CD4-positive, alpha-beta T cell treated with Interleukin-6 at 100 ng/mL for 8 hours (primary cell): Measurements from ENCODE around the gene TVP23A.
"Not testable (repeated sequence)": the region's sequence is repeated elsewhere in the genome, so short reads cannot be mapped to it uniquely, and the experiment has no call there.

Experiments used
- DNase-seq: peaks from one replicate; pipeline ENCODE4 v3.0.0-alpha.2; 2020; ENCODE audit warnings: mixed read lengths, low spot score

TVP23A gene

DNA sequence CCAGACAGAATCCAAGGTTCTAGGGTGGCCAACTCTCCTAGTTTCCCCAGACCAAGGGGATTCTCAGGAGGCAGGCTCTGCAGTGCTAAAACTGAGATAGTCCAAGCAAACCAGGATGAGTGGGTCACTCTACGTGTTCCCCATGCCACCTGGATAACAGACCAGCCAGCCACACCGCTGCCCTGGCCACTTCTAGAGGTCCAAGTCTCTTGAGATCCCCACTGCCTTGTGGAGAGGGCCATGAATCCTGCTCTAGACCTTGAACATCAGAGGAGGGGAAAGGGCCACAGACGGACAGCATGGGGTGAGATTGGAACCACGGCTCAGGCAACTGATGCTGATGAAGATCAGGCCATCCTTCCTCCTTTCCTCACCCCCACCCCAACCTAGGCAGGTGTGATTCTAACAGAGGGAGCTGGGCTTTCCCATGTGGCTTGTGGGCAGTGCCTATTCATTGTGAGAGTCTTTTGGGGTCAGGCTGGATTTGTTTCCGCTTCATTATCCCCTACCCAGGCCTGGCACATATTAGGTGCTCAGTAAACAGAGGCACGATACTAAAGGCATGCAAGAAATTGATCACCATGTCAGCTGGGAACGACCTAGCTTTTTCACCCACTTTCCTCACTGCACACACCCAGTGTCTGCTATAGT lies 16.8 kb upstream of the TVP23A start:
- DNase-seq: no peak

- no peak for DNase-seq
Observed at GRCh38 chr16:10834766-10835165, 16.2 kb upstream of the TVP23A start.

DNA sequence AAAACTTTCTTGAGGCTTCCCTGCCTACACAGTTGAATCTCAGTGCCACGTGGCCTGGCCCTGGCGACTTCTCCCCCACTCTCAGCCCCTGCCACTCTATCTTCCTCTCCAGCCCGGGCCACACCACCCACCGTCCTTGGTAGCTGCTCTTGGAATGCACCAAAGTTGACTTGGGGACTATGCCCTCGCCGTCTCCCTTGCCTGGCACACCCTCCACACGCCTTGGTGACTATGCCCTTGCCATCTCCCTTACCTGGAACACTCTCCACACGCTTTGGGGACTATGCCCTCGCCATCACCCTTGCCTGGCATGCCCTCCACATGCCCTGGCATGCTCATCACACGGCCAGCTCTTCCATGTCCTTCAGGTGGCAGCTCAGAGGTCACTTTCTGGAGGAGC lies 15.5 kb upstream of the TVP23A start:
- DNase-seq: no peak

DNA sequence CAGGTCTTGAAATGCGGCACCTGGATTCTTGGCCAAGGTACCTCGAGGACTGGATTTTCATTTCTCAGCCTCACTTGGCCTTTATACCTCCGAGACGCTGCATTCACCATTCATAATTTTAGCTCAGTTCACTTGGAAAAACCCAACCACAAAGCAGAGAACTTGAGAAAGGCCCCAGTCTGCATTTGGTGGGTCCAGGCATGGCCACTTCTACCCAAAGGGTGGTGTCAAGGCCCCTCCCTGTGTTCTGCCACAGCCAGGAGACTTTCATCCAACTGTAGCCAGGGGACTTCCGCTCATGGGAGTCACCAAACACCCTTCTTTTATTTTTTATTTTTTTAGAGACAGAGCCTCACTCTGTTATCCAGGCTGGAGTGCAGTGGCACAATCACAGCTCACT lies 14.7 kb upstream of the TVP23A start:
- no peak for DNase-seq

DNA sequence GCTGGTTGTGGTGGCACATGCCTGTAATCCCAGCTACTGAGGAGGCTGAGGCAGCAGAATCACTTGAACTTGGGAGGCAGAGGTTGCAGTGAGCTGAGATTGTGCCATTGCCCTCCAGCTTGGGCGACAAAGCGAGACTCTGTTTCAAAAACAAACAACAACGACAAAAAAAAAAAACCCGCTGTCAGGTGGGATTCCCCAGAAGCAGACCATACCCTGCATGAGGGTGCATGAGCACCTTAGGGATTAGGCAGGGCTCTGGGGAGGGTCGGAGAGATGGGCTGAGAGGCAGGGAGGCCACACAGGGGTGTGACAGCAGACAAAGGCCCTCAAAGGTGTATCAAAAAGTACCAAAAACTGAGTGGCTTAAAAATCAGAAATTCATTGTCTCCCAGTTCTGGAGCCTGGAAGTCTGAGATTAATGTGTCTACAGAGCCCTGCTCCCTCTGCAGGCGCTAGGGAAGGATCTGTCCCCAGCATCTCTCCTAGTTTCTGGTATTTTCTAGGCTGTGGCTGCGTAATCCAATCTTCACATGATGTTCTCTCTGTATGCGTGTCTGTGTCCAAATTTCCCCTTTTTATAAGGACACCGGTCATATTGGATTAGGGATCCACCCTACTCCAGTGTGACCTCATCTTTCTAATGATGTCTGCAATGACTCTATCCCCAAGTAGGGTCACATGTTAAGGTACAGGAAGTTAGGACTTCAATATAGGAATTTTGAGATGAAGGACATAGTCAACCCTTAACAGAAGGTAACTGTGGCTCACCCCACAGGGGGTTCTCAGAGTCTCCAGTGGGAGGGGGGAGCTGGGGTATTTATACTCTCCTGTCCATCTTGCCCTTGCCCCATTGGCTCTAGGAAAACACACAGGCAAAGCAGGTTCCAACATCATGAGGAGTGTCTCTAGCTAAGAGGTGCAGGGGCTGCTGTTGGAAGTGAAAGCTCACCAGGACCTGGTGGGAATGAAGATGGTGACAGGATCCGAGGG lies 13.6 kb upstream of the TVP23A start:
- DNase-seq: no peak

DNA sequence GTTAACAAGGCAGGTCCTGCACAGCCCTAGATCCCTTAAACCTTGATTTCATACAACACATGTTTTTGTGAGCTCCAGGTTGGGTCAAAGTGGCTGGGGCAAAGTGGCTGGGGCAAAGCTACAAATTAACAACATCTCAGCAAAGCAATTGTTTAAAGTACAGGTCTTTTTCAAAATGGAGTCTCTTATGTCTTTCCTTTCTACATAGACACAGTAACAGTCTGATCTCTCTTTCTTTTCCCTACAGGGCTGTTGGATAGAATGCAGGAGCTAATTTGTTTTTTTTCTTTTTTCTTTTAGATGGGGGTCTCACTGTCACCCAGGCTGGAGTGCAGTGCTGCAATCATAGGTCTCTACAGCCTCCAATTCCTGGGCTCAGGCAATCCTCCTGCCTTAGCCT lies 11.6 kb upstream of the TVP23A start:
- DNase-seq: not testable (repeated sequence)

DNA sequence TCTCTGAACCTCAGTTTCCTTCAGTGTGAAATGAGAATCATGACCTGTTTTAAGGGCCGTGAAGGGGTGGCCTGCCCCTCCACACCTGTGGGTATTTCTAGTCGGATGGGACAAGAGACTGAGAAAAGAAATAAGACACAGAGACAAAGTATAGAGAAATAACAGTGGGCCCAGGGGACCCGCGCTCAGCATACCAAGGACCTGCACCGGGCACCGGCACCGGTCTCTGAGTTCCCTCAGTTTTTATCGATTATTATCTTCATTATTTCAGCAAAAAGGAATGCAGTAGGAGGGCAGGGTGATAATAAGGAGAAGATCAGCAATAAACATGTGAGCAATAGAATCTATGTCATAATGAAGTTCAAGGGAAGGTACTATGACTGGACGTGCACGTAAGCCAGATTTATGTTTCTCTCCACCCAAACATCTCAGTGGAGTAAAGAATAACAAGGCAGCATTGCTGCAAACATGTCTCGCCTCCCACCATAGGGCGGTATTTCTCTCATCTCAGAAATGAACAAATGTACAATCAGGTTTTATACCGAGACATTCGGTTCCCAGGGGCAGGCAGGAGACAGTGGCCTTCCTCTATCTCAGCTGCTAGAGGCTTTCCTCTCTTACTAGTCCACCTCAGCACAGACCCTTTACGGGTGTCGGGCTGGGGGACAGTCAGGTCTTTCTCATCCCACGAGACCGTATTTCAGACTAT lies 10.9 kb upstream of the TVP23A start:
- not testable (repeated sequence) for DNase-seq

- no peak for DNase-seq
Observed at GRCh38 chr16:10828851-10829366, 10.3 kb upstream of the TVP23A start.

- no peak for DNase-seq
Observed at GRCh38 chr16:10827691-10828341, 9.2 kb upstream of the TVP23A start.

- DNase-seq: no peak
Observed at GRCh38 chr16:10824111-10824893, 5.7 kb upstream of the TVP23A start.

DNA sequence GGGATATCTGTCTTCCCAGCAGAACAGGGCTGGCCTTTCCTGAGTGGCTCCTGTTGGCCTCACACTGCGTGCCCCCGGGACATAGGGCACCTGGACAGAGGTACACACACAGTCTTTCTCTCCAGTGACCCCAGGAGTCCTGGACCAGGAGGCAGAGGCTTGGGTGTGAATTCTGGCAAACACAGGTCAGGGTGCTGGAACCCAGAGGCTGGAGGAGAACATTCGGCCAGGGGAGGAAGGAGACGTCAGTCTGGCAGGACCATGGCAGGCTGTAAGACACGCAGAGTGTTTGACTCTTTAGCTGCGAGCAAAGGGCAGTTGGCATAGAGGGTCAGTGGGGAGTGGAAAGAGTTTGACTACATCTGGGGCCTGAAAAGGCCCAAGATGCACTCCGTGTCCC lies 4.1 kb upstream of the TVP23A start:
- no peak for DNase-seq

DNA sequence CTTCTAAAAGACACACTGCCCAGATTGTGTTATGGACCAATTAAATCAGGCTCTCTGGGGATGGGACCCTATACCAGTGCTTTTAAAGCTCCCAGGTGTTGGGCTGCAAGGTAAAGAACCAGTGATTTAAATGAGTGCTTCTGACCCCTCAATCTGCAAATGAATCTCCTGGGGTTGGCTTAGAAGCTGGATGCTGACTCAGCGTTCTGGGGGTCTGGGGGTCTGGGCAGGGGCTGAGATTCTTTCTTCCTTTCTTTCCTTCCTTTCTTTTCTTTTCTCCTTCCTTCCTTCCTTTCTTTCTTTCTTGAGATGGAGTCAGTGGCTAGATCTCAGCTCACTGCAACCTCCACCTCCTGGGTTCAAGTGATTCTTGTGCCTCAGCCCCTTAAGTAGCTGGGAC lies 2.0 kb upstream of the TVP23A start:
- no peak for DNase-seq

DNA sequence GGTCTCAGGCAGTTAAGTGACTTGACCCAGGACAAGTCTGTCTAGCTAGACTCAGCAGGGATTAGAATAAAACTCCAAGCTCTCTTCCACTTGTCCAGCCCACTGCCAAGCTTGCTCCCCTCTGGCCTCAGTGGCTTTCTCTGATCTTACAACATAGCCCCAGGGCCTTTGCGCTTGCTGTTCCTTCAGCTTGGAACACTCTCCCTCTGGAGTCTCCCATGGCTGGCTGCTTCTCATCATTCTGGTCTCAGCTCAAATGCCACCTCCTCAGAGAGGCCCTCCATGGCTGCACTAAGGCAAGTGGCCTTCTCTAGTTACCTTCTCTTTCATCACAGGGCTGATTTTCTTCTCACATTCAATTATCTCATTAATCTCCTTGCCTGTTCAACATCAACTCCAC lies 1.1 kb downstream of the TVP23A start:
- DNase-seq: no peak

DNA sequence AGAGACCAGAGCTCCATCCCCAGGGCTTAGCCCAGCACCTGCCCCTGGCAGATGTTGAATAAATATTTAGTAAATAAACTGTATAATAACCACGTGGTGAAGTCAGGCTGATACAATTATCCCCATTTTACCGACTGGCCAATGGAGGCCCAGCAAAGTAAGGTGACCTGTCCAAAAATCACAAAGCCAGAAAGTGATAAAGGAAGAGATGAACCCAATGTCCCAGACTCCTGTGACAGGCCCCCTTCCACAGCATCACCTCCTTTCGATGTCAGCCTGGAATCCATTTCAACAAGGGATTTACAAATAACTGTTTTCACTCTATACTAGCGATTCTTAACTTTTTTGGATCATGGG lies 5.5 kb downstream of the TVP23A start:
- DNase-seq: no peak

DNA sequence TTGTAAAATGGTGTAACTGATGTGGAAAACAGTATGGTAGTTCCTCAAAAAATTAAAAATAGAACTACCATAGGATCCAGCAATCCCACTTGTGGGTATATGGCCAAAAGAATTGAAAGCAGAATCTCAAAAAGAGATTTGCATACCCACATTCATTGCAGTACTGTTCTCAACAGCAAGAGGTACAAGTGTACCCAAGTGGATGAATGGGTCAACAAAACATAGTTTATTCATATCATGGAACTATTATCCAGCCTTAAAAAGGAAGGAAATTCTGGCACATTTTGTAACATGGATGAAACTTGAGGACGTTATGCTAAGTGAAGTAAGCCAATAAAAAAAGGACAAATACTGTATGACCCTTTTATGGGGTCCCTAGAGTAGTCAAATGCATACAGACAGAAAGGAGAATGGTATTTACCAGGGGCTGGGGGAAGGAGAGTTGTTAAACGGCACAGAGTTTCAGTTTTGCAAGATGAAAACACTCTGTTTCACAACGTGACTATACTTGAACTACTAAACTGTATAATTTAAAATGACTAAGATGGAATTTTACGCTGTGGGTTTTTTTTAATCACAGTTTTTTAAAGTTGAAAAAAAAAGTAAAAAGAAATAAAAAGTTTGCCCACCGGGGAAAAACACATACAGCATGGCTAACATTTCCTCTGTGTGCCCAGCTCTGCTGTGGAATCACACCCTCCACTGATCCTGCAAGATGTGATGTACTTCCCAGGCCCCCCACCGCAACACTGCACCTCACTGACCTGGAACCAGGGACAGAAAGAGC lies 6.1 kb downstream of the TVP23A start:
- no peak for DNase-seq

- DNase-seq: no peak
Observed at GRCh38 chr16:10809706-10810105, 8.9 kb downstream of the TVP23A start.

GRCh38 chr16:10808850-10809249 lies 9.7 kb downstream of the TVP23A start:
- DNase-seq: no peak

DNA sequence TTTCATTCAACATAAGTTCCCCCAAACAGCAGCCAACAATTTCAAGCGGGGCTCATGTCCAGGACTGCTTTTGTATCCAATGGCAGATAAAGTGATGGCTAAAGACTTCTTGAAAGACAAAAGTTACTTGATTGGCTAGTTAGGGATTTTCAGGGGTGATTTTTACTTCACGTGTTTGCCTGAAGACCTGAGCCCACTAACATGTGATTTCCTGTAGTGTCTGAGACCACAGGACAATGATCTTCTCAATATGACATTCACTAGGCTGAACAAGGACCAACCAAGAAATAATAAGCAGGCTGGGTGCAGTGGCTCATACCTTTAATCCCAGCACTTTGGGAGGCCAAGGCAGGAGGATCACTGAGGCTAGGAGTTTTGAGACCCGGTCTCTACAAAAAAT lies 10.4 kb downstream of the TVP23A start:
- no peak for DNase-seq

- no peak for DNase-seq
Observed at GRCh38 chr16:10806698-10807097, 11.9 kb downstream of the TVP23A start.

- DNase-seq: no peak
Observed at GRCh38 chr16:10805334-10805733, 13.3 kb downstream of the TVP23A start.
